ENCODE measurements around the gene KAT14.
"Not testable (repeated sequence)": the region's sequence is repeated elsewhere in the genome, so short reads cannot be mapped to it uniquely, and the experiment has no call there.

KAT14 gene

GRCh38 chr20:18225632-18226031 is 88.0 kb downstream of the KAT14 start:
- DNase-seq = no peak

GRCh38 chr20:18226741-18227140 is 89.1 kb downstream of the KAT14 start:
- DNase-seq = not testable (repeated sequence)

- no peak for DNase-seq
Observed at GRCh38 chr20:18233408-18233943, 95.8 kb downstream of the KAT14 start.

Measured in NCI-H524 (cell line).